H1 (cell line): Measurements from ENCODE around the gene CEP41. TPM values are rescaled to one million over a fixed set of nuclear protein-coding genes. Genes with fewer than 3 reads are reported as not detected.

ENCODE experiments used
- BCL11A ChIP-seq, 2 experiments: IDR thresholded peaks; one replicate each; pipeline ENCODE4 v1.6.1; 2011; ENCODE audit warnings: low read depth in 2 of 2, low read length in 2 of 2, mild to moderate bottlenecking in 2 of 2
- polyA plus RNA-seq, 7 experiments: library from polyadenylated mRNA; depleted of rRNA in 3 of 7; stranded (reverse) in 5 of 7; unstranded in 2 of 7; fragments of >200 nt in 5 of 7; fragments of 200-250 nt in 2 of 7; gene quantifications; 1 replicate in 5 of 7; 2 replicates in 1 of 7; 4 replicates in 1 of 7; pipeline versions ENCODE4 v1.2.1 to v1.2.3, GENCODE V29; 2011 to 2013; ENCODE audit warnings: missing spikeins in 2 of 7, mixed read lengths in 2 of 7
- total RNA-seq: library from RNA; stranded (reverse); fragmentation: NEBNext Ultra II Directional; extraction: Animal tissue kit (Norgen Biotek cat#: 25700); gene quantifications from 2 replicates; pipeline ENCODE4 v1.2.1, GENCODE V29; 2021

CEP41 gene
- total and polyA plus RNA-seq, 2 of the 8 experiments (the other 6 are each of a cell fraction or from before 2014, with no cell fraction given), result 9.3 to 12.8 TPM

DNA sequence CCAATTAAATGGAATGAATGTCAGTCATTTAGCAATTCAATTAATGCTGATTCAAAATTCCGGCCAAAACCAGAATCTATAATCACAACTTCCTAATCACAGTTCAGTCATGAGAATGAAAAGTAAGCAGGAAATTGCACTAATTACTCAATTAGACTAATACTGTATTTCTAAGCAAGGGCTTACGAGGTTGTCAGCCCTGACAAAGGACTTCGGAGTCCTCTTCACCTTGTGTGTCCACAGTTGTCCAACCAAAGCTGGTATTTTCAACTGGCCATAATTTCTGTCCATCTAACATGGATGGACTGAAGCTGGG lies 43.1 kb downstream of the CEP41 start (continued):
- TF ChIP-seq BCL11A (IDR thresholded peaks at IDR 0.05; ENCODE audit: low read depth in 2 of 2, low read length in 2 of 2), result no peak
- TF ChIP-seq, all 59 proteins: peak for 0
